ENCODE results near the gene CRHBP. TPM values are rescaled to one million over a fixed set of nuclear protein-coding genes. Genes with fewer than 3 reads are reported as not detected.
A peak's percentile ranks its signal among the peaks of the same experiment; 100 is the strongest.
"Not testable (repeated sequence)": the region's sequence is repeated elsewhere in the genome, so short reads cannot be mapped to it uniquely, and the experiment has no call there.

Gene CRHBP
- total RNA-seq, 1 donor from 2014 or later = 1.4 TPM

DNA sequence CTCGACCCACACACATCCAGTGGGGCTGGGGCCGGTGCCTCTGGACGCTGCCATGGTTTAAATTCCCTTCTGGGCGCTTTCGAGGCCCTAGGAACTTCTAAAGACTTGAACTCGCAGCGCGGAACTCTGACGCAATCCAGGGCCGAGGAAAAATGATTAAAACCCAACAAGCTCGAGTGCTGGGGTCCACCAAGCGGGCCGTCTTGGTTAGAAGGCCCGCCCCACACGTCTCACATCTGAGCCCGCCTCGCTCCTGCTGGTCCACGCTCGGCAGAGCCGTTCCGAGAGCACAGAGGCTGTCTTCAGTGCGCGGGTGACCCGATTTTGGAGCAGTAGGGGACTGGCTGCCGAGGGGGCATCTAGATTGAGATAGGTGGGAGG is 1.5 kb downstream of the CRHBP start:
- ATAC-seq = peak; percentile 17
- no peak for DNase-seq (ENCODE audit: low spot score)
- intact Hi-C loops (cut with DNase I) = no loop called here

DNA sequence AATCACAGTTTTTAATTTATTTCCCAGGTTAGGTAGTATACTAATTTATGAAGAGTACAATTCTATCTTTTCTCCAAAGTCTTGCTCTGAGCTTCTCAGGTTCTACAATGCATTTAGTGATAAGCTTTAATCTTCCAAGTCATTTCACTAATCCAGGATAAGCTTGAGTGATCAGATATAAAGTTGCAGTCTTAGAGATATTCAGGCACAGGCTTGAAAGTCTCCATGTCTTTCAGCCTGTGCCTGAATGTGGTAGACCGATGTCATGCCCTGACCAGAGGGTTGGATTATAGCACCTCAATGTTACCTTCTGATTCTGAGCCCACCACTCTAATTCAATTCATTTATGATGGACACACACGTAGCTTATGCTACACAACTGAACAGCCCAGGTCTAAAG is 3.2 kb downstream of the CRHBP start:
- DNase-seq (ENCODE audit: low spot score) (no peak), ATAC-seq (no peak)
- intact Hi-C loops (cut with DNase I) = no loop called here

DNA sequence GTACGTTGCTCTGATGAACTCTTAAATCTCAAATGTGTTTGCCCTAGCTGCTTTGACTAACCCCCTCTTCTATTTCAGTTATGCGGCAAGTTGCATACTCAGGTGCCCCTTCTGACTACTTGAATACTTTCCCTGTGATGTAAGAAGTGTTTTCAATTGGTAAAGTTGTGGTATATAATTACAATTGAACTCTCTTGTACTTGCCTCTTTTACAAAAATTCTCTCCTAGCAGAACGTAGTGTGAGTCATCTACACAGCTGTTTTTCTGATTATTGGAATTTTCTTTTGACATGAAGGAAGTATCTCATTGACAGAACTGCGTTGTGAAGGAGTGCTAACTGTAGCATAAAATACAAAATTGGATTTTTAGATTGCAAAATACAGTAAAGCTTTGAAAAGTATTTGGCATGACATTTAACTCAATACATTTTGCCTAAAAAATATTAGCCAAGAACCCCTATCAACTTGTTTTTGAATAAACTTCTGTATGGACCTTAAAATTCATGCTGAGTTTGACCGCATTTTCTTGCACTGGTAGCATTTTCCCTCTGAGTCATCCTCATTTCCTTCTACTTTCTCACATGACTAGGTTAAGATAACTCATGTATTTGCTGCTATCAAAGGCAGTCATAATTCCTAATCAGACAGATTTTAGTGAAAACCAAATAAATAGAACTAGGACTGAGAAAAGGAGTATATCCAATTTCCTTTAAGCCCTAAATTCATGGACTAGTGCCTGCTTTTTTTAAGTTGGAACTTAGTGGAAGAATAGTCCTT is 6.3 kb downstream of the CRHBP start:
- no peak for ATAC-seq
- DNase-seq (ENCODE audit: low spot score) = no peak
- intact Hi-C loops (cut with DNase I) = no loop called here

DNA sequence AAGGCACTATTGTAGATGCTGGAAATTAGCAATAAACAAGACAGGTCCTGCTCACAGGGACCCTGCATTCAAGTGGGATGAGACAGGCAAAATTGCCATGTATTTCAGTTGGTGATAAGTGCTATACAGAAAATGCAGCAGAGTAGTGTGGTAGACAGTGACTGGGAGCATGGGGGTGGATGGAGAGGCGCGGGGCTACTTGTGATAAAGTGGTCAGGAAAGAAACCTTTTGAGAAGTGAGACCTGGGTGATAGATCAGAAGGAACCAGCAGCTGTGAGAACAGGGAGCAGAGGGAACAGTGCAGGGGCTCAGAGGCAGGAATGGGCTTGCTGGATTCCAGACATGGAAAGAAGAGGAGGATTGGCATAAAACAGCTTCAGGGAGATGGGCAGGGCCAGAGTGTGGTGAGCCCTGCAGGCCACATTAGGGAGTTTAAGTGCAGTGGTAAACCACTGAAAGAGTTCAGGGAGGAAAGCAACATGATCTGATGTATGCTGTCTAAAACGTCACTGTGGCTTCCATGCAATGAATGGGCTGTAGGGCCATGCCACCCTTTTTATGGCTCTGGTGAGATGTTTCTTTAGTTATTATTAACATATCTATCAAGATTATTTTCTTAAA is 7.3 kb downstream of the CRHBP start:
- no peak for ATAC-seq
- DNase-seq (ENCODE audit: low spot score) = no peak
- intact Hi-C loops (cut with DNase I) = no loop called here

DNA sequence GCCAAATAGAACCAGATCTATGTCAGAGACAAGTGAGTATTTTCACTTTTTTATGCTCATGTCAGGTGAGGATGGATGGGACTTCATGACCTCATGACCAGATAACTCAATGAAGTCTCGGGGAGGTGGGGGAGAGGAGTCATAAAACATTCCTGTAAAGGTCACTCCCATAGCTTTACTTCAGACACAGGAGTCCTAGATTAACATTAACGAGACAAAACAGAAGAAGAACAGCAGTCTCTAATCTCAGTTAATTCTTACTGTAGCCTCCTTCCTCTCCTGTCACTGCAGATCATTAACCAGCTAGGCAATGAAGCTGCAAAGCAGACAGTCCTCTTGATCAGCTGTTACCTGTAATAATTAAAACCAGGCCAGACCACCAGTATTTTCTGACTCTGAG is 11.2 kb downstream of the CRHBP start:
- DNase-seq (ENCODE audit: low spot score) (no peak), ATAC-seq (no peak)
- intact Hi-C loops (cut with DNase I) = no loop called here

DNA sequence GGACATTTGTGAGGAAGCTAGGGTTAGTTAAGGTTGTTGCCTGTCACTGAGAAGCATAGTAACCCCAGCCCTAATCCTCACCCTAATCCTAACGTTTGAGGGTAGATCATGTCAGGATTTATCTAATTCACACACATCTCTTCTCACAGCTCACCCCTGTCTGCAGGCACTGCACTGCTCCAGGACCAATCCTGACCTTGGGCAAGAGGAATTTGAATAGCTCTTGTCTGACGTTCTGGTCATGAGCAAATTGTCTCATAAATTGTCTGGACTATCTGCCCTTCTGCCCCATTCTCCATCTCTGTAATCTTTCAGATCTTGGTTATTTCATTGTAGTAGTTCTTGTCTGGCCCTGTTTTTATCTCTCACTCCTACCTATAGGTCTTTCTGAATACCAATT is 18.7 kb downstream of the CRHBP start:
- DNase-seq (ENCODE audit: low spot score) = no peak
- intact Hi-C loops (cut with DNase I) = no loop called here
- ATAC-seq = no peak

DNA sequence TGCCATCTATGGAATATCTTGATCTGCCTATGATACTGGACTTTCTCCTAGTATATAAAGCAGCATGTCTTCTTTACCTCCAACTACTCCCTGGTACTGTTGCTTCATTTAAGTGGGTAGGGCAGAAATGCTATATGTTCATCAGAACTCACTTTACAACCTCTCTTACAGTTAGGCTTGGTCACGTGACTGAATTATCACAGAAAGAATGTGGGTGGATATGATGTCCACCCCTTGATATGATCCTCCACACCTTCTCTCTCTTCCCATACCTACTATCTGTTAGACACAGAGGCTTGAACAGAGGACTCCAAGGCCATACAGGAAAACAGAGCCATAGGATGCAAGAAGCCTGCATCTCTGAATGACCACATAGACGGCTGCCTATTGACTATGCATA is 19.8 kb downstream of the CRHBP start:
- no peak for DNase-seq (ENCODE audit: low spot score)
- no peak for ATAC-seq
- intact Hi-C loops (cut with DNase I) = no loop called here

DNA sequence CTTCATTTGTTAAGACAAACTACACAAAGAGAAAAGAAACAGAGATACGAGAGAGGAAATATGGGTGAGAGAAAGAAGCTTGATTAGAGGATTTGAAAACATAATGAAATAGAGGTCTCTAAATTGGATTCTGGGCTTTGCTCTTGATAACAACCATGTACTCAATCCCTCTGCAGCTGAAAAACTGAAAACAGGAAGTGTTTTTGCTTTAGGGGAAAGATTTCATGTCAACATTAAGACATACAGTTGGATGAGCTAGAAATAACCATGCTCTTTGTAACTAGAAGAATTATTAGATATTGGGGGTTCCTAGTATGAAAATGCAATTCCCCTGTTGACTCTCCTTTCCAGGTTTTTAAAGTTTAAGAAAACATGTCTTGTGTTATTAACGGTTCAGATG is 21.9 kb downstream of the CRHBP start:
- intact Hi-C loops (cut with DNase I) = no loop called here

DNA sequence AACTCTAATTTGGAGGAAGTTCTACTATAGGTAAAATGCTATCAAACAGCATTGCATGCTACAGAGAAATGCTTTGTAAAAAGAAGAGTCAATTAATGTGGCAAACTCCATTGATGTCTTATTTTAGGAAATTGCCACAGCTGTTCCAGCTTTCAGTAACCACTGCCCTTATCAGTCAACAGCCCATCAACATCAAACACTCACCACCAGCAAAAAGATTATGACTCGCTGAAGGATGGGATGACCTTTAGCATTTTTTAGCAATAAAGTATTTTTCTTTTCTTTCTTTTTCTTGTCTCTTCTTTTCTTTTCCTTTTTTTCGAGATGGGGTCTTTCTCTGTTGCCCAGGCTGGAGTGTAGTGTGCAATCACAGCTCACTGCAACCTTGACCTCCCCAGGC is 26.0 kb downstream of the CRHBP start:
- ATAC-seq = no peak
- intact Hi-C loops (cut with DNase I) = no loop called here
- DNase-seq (ENCODE audit: low spot score) = no peak

More for the DNA sequence above, 21.9 kb downstream of the CRHBP start:
- ATAC-seq (no peak), DNase-seq (ENCODE audit: low spot score) (no peak)

DNA sequence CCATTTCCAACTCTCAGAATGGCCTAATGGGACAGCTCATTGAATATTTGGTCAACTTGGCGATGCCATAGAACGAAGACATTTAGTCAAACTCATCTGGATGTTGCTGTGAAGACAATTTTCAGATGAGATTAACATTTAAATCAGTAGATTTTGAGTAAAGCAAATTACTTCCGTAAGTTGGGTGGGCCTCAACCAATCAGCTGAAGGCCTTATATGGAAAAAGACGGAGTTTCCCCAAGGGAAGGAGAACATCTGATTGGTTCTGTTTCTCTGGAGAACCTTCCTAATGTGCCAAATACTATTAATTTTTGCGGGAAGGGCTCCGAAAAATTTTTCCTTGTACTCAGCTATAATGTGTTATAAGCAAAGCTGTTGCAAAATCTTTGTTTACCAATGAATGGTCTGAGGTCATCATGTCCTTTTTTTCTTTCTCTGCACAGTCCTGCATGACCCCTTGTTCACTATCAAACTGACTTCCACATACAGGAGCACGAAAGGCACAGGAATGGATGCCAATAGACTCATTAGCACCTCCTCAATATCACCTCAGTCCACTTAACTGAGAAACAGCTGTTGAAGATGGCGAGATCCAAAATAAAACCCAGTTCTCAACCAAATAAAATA is 27.8 kb downstream of the CRHBP start:
- no peak for ATAC-seq
- no peak for DNase-seq (ENCODE audit: low spot score)
- intact Hi-C loops (cut with DNase I) = no loop called here

DNA sequence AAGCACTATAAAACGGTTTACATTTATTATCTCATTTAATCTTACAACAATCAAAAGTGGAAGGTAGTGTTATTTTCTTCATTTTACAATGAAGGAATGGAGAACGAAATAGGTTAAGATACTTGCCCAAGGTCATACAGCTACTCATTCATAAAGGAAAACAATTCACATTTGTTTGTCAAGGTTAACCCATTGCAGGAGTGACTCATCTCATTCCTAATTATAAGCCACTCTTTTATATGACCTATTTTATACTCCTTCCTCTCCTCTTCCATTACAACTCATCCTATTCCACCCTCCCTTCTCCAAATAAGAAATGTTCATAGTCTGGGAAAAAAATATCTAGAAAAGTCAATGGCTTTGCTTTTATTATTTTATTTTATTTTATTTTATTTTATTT is 29.6 kb downstream of the CRHBP start:
- ATAC-seq = no peak
- intact Hi-C loops (cut with DNase I) = no loop called here
- no peak for DNase-seq (ENCODE audit: low spot score)

DNA sequence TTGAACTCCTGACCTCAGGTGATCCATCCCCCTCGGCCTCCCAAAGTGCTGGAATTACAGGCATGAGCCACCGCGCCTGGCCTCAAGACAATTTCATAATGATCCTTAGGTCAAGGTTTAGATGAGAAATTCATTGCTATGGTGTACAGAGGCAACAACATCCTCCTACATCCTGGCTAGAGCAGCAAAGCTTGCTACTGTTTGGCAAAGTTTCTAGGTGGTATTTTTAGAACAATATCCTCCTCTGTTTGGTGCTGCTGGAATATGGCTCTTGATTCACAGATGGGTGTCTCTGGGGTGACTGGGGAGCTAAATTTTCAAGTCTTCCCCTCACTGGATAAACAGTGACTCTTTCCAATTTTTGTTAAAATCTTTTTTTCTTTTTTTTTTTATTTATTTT is 30.6 kb downstream of the CRHBP start:
- intact Hi-C loops (cut with DNase I) = no loop called here
- ATAC-seq = peak; percentile 74
- DNase-seq (ENCODE audit: low spot score) = no peak

DNA sequence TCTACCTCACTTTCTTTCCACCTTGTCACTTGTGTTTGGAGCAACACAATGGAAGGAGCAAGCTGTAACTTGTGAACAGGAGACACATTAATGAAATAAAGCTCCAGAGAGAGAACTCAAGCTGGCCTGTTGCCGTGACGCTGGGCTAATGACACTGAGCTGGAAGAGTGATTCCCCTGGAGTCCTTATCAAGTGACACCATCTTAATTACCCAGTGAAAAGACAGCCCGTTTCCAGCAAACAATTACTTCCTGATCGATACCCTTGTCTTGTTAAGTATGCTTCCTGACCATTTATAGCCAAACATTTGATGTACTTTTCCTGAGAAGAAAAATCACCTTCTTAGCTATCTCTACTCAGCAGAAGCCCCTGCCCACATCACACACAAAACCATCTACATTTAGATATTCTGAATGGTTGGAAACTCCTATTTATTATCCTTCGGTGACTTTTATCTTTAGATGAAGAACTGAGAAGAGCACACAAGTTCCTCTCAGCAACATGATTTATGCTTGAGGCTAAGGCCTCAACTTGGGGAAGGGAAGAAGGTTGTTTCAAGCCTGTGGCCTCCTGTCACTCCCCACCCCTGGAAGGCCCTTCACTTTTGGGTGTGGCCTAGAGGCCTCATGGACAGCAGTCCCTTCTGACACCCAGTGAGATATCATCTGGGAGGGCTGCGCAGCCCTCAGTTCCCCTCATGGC is 34.1 kb downstream of the CRHBP start:
- DNase-seq (ENCODE audit: low spot score) (no peak), ATAC-seq (no peak)
- intact Hi-C loops (cut with DNase I) = no loop called here

DNA sequence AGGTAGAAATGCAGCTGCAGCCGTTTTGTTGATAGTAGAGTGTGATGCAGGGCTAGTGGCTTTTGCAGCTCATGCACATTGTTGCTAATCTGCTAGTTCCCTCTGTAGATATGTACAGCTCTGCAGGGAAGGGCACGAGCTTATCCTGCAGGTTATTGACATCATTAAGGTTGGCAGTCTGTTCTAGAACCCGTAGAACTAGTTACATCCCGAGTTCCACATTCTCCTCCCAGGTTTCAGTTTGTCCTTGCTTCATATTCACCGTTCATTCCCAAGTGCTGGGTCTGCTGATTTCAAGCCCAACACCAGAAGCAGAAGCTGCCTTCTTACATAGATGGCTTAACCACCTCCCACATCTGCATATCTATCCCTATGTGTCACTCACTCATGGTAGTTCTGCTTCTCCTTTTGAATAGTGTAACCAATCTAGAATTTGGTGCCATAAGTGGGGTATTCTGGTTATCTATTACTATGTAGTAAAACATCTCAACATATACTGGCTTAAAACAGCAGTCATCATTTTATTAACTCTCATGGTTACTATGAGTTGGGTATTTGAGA is 38.1 kb downstream of the CRHBP start:
- intact Hi-C loops (cut with DNase I) = no loop called here
- ATAC-seq = no peak
- DNase-seq (ENCODE audit: low spot score) = no peak

DNA sequence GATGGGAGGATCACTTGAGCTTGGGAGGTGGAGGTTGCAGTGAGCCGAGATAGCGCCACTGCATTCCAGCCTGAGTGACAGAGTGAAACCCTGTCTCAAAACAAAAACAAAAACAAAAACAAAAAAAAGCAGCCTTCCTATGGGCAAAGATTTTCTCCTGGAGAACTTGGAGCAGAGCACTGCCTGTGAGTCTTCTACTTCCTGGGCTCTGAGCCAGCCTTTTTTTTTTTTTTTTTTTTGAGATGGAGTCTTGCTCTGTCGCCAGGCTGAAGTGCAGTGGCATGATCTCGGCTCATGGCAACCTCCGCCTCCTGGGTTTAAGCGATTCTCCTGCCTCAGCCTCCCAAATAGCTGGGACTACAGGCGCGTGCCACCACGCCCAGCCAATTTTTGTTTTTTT is 40.6 kb downstream of the CRHBP start:
- DNase-seq (ENCODE audit: low spot score); ATAC-seq; intact Hi-C loops (cut with DNase I): not testable (repeated sequence)

DNA sequence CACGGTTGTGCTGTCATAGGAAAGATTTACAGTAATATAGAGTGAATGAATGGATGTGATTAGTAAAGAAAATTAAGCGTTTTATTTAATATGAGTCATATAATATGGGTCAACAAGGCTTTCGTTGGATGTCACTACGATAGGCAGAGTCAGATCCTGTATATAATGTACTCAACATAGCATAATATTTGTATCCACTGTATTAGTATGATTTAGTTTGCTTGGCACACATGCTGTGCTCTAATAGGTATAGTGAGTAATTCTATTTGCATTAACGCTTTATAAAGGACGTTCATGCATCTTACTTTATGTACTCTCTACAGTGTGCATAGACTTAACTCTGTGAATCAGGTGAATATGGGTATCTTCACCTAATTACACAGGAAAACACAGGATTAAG is 41.5 kb downstream of the CRHBP start:
- intact Hi-C loops (cut with DNase I) = no loop called here
- DNase-seq (ENCODE audit: low spot score) (no peak), ATAC-seq (no peak)

DNA sequence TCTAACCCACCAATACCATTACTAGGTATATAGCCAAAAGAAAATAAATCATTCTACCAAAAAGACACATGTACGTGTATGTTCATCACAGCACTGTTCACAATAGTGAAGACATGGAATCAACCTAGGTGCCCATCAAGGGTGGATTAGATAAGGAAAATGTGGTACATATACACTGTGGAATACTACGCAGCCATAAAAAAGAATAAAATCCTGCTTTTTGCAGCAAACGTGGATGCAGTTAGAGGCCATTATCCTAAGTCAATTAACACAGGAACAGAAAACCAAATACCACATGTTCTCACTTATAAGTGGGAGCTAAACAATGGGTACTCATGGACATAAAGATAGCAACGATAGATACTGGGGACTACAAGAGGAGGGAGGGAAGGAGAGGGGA is 45.4 kb downstream of the CRHBP start:
- DNase-seq (ENCODE audit: low spot score); intact Hi-C loops (cut with DNase I); ATAC-seq: not testable (repeated sequence)

DNA sequence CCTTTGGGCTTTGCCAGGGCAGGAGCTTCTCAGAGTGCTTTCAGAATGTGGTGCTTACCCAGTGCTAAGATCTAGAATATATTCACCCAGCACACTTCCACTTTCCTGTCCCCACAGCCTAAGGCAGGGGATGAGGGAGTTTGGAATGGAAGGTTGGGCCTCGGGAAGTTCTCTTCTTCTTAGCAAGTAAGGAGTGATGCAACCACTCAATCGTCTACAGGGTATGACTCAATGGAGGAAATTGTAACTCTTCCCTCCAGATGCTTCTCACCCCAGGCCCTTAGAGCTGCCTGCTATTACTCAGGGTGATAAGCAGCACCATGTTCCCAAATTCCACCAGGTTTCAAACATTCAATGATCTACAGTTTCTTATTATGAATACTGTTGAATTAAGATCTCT is 46.6 kb downstream of the CRHBP start:
- ATAC-seq = no peak
- intact Hi-C loops (cut with DNase I) = no loop called here
- no peak for DNase-seq (ENCODE audit: low spot score)

DNA sequence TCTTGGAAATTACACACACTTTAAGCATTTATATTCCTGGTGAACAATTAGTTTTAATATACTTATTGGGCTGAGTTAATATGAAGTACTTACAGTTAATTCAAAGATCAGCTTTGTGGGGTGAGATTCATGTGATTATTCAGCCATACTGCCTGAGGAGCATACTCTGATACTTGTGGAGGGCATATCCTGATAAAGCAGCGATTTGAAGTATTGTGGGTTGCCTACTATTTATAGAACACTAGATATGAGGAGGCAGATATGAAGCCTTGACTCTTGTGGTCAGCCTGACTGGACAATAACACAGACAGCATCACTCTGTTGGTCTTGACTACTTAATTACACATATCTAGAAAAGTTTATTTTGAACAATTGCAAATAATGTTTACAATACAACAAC is 50.4 kb downstream of the CRHBP start:
- ATAC-seq = no peak
- intact Hi-C loops (cut with DNase I) = no loop called here
- DNase-seq (ENCODE audit: low spot score) = no peak

DNA sequence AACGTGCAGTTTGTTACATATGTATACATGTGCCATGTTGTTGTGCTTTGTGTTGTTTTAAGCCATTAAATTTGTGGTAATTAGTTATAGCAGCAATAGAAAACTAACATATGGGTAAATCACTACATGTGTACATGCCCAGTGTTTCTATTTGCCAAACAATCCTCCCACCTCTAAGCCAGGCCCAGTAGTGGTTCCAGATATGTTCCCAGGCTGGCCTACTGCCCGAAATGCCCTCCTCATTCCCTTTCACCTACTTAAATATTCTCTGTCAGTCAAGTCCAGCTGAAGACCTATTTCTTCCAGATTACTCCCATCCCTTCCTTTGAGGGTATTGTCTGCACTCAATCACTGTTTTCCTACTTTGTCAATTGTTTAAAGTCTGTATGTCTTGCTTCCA is 53.3 kb downstream of the CRHBP start:
- intact Hi-C loops (cut with DNase I) = no loop called here
- ATAC-seq (no peak), DNase-seq (ENCODE audit: low spot score) (no peak)
